GM12878 (cell line): ENCODE measurements around the gene RAB28. TPM values are rescaled to one million over a fixed set of nuclear protein-coding genes. Genes with fewer than 3 reads are reported as not detected.

Experiments
- ATAC-seq: fragments of 200-7000 bp; cut with Tn5 transposase; 3 replicates; pipeline ENCODE4 v1.9.1; 2020; ENCODE audit warnings: mild to moderate bottlenecking, moderate library complexity
- BruUV-seq: library from RNA; stranded (reverse); fragments of 400-500 nt; replicated peaks from 2 replicates; lab custom pipeline; 2021; lab: Mats Ljungman, UMichigan
- CTCF ChIA-PET: fragments of 300-600 bp; sonication (Branson Sonifier 250); formaldehyde crosslinking; extraction: SDS; loops from one replicate; lab custom pipeline; 2021; ENCODE audit warnings: inconsistent platforms; lab: Yijun Ruan, JAX
- POLR2A ChIA-PET: fragments of 350-600 bp; formaldehyde crosslinking; extraction: SDS; loops from one replicate; lab custom pipeline; 2021; ENCODE audit warnings: inconsistent platforms; lab: Charles Lee
- RAD21 ChIA-PET: fragments of 300-600 bp; sonication (Branson Sonifier 250); formaldehyde crosslinking; loops from one replicate; lab custom pipeline; 2023; ENCODE audit warnings: antibody characterized with exemption; ENCODE audit not compliant: unreplicated experiment; lab: Charles Lee
- SMC1A ChIA-PET: fragments of 300-600 bp; sonication (Branson Sonifier 250); formaldehyde crosslinking; loops from one replicate; lab custom pipeline; 2023; ENCODE audit not compliant: unreplicated experiment, uncharacterized antibody; lab: Charles Lee
- DNase-seq: peaks from one replicate; pipeline ENCODE4 v3.0.0-alpha.2; 2011; ENCODE audit warnings: low read depth, low spot score
- FAIRE-seq: peaks from 3 replicates; lab custom pipeline; 2011; peaks lifted over from hg19 to GRCh38; lab: Jason Lieb, UNC
- H2AFZ ChIP-seq: 2 replicates; pipeline ENCODE4 v1.6.0; 2011; ENCODE audit warnings: low read depth, low read length, control low read depth; ENCODE audit not compliant: control insufficient read depth
- H3K27ac ChIP-seq: 2 replicates; pipeline ENCODE4 v1.5.1; 2011; ENCODE audit warnings: control low read depth; ENCODE audit not compliant: control insufficient read depth, insufficient read depth
- H3K27me3 ChIP-seq, 2 experiments: replicated peaks in 1 of 2; 2 replicates each; pipeline versions ENCODE4 v1.6.0 to v1.6.1; 2011; ENCODE audit warnings: low read length in 1 of 2; ENCODE audit not compliant: control insufficient read depth in 2 of 2, insufficient read depth in 2 of 2
- H3K36me3 ChIP-seq, 2 experiments: 2 replicates each; pipeline ENCODE4 v1.5.1; 2011; ENCODE audit warnings: low read length in 1 of 2; ENCODE audit not compliant: control insufficient read depth in 2 of 2, insufficient read depth in 2 of 2
- H3K4me1 ChIP-seq: 2 replicates; pipeline ENCODE4 v1.6.1; 2011; ENCODE audit warnings: mild to moderate bottlenecking, low read length, moderate library complexity, mixed read lengths; ENCODE audit not compliant: control insufficient read depth, insufficient read depth
- H3K4me2 ChIP-seq: 2 replicates; pipeline ENCODE4 v1.6.0; 2011; ENCODE audit warnings: control low read depth; ENCODE audit not compliant: control insufficient read depth, insufficient read depth
- H3K4me3 ChIP-seq: fragments of 200-600 bp; sonication (generic); 2 replicates; pipeline ENCODE4 v1.5.1; 2016
- H3K79me2 ChIP-seq: 2 replicates; pipeline ENCODE4 v1.6.0; 2011; ENCODE audit warnings: low read length; ENCODE audit not compliant: control insufficient read depth, insufficient read depth
- H3K9ac ChIP-seq: 2 replicates; pipeline ENCODE4 v1.8.0; 2011; ENCODE audit warnings: low read length, control low read depth, mixed read lengths; ENCODE audit not compliant: control insufficient read depth, insufficient read depth
- H3K9me3 ChIP-seq: replicated peaks from 3 replicates; pipeline ENCODE4 v1.5.1; 2011; ENCODE audit warnings: mild to moderate bottlenecking, low read length; ENCODE audit not compliant: control insufficient read depth, insufficient read depth
- H4K20me1 ChIP-seq: 2 replicates; pipeline ENCODE4 v1.6.0; 2011; ENCODE audit not compliant: control insufficient read depth, insufficient read depth
- ATF7 ChIP-seq: fragments of 450-650 bp; IDR thresholded peaks from 2 replicates; pipeline ENCODE4 v1.6.1; 2016; ENCODE audit warnings: low read depth, mild to moderate bottlenecking
- CEBPB ChIP-seq, 2 experiments: fragments of 150-350 bp in 1 of 2; IDR thresholded peaks; 2 replicates each; pipeline ENCODE4 v1.6.1; 2012 to 2014; ENCODE audit warnings: low read depth in 2 of 2, low read length in 2 of 2, borderline replicate concordance in 1 of 2, inconsistent platforms in 1 of 2
- HDAC2 ChIP-seq: fragments of 200-600 bp; sonication (generic); IDR thresholded peaks from 2 replicates; pipeline ENCODE4 v1.6.1; 2017
- MEF2B ChIP-seq: fragments of 450-650 bp; IDR thresholded peaks from 2 replicates; pipeline ENCODE4 v1.6.1; 2018; ENCODE audit warnings: mild to moderate bottlenecking, moderate library complexity; ENCODE audit not compliant: partially characterized antibody, poor library complexity, severe bottlenecking
- MTA2 ChIP-seq: fragments of 450-650 bp; IDR thresholded peaks from 2 replicates; pipeline ENCODE4 v1.6.1; 2016; ENCODE audit warnings: low read depth, mild to moderate bottlenecking, moderate library complexity
- NBN ChIP-seq: fragments of 450-650 bp; IDR thresholded peaks from 2 replicates; pipeline ENCODE4 v1.6.1; 2016
- POLR2A ChIP-seq: IDR thresholded peaks from 2 replicates; pipeline ENCODE4 v1.6.1; 2011; ENCODE audit warnings: low read depth, mild to moderate bottlenecking, low read length
- SRF ChIP-seq, 2 experiments: IDR thresholded peaks; 2 replicates each; pipeline ENCODE4 v1.6.1; 2011; ENCODE audit warnings: low read depth in 2 of 2, low read length in 2 of 2, mild to moderate bottlenecking in 1 of 2, moderate library complexity in 1 of 2
- WGBS: methylation state at CpG from one replicate; pipeline ENCODE4 v1.1.6; 2016; ENCODE audit warnings: low lambda C conversion rate; ENCODE audit not compliant: insufficient replicate concordance, insufficient coverage; ENCODE audit errors: missing lambda C conversion rate; 5-methylcytosine and 5-hydroxymethylcytosine counted together
- in situ Hi-C: fragments of 300-500 bp; cut with MboI; formaldehyde crosslinking; loops from 9 replicates; pipeline ENCODE4 v1.14.3; 2018; ENCODE audit warnings: mixed read lengths
- intact Hi-C: fragments of 100-400 bp; cut with micrococcal nuclease; formaldehyde crosslinking; loops from one replicate; pipeline ENCODE4 v1.14.2; 2022; ENCODE audit not compliant: unreplicated experiment
- polyA plus RNA-seq, 11 experiments: library from polyadenylated mRNA; depleted of rRNA in 4 of 11; unstranded in 6 of 11; stranded (reverse) in 5 of 11; fragments of >200 nt; fragmentation: Nextera tagmentation in 4 of 11; fragmentation: Illumina TruSeq in 1 of 11; extraction: Ambion mirVana in 4 of 11; extraction: Trizol in 1 of 11; gene quantifications; 1 replicate in 1 of 11; 2 replicates in 10 of 11; pipeline versions ENCODE4 v1.2.1 to v1.2.3, GENCODE V29; 2011 to 2016; ENCODE audit warnings: inconsistent platforms in 2 of 11, missing spikeins in 2 of 11, low read depth in 1 of 11
- total RNA-seq, 4 experiments: library from RNA; depleted of rRNA in 3 of 4; stranded (reverse); fragments of >200 nt in 3 of 4; fragmentation: Illumina TruSeq in 1 of 4; extraction: Trizol in 1 of 4; gene quantifications; 2 replicates each; pipeline versions ENCODE4 v1.2.1 to v1.2.3, GENCODE V29; 2013 to 2021
- TF ChIP-seq, protein P1 (sequence below), 3 experiments: IDR thresholded peaks in 2 of 3; conservative IDR thresholded peaks in 1 of 3; 2 replicates each; pipeline ENCODE4 v1.5.1; 2011; ENCODE audit warnings: low read depth in 3 of 3, low read length in 3 of 3, mild to moderate bottlenecking in 3 of 3, control low read depth in 2 of 3, moderate library complexity in 2 of 3, inconsistent platforms in 1 of 3, mixed read lengths in 1 of 3; ENCODE audit not compliant: control insufficient read depth in 2 of 3, insufficient read depth in 1 of 3; ENCODE audit errors: extremely low read depth in 1 of 3
- TF ChIP-seq, protein P2 (sequence below): fragments of 450-650 bp; IDR thresholded peaks from 2 replicates; pipeline ENCODE4 v1.6.1; 2017; ENCODE audit warnings: low read depth, mild to moderate bottlenecking, moderate library complexity
- TF ChIP-seq, protein P3 (sequence below): IDR thresholded peaks from 2 replicates; pipeline ENCODE4 v1.6.1; 2012; ENCODE audit warnings: improper control_type of control experiment, low read depth, low read length; ENCODE audit not compliant: insufficient replicate concordance

RAB28 gene
- total and polyA plus RNA-seq, 10 of the 15 experiments (the other 5 are each of a cell fraction or from before 2014, with no cell fraction given) = 5.8 to 29.3 (median 16.9) TPM

DNA sequence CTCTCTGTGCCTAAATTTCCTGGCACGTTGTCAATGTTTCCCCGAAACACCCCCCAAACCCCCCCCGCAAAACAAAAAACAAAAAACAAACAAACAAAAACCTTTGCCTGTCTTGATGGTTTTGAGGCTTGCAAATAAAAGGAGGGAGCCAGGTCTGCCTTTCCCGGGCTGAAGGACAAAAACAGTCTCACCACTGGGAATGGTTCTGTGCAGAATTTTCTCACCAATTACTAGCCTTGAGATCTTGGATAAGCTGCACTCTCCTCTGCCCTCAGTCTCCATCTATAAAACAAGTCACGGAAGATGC lies 44.6 kb upstream of the RAB28 start (continued):
- TF ChIP-seq, protein P1, sequence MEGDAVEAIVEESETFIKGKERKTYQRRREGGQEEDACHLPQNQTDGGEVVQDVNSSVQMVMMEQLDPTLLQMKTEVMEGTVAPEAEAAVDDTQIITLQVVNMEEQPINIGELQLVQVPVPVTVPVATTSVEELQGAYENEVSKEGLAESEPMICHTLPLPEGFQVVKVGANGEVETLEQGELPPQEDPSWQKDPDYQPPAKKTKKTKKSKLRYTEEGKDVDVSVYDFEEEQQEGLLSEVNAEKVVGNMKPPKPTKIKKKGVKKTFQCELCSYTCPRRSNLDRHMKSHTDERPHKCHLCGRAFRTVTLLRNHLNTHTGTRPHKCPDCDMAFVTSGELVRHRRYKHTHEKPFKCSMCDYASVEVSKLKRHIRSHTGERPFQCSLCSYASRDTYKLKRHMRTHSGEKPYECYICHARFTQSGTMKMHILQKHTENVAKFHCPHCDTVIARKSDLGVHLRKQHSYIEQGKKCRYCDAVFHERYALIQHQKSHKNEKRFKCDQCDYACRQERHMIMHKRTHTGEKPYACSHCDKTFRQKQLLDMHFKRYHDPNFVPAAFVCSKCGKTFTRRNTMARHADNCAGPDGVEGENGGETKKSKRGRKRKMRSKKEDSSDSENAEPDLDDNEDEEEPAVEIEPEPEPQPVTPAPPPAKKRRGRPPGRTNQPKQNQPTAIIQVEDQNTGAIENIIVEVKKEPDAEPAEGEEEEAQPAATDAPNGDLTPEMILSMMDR (IDR thresholded peaks at IDR 0.05 in 2 of 3, conservative IDR thresholded peaks at IDR 0.05 in 1 of 3; ENCODE audit: control insufficient read depth in 2 of 3, extremely low read depth in 1 of 3, insufficient read depth in 1 of 3, low read depth in 3 of 3, low read length in 3 of 3) = no peak
- TF ChIP-seq POLR2A = no peak

DNA sequence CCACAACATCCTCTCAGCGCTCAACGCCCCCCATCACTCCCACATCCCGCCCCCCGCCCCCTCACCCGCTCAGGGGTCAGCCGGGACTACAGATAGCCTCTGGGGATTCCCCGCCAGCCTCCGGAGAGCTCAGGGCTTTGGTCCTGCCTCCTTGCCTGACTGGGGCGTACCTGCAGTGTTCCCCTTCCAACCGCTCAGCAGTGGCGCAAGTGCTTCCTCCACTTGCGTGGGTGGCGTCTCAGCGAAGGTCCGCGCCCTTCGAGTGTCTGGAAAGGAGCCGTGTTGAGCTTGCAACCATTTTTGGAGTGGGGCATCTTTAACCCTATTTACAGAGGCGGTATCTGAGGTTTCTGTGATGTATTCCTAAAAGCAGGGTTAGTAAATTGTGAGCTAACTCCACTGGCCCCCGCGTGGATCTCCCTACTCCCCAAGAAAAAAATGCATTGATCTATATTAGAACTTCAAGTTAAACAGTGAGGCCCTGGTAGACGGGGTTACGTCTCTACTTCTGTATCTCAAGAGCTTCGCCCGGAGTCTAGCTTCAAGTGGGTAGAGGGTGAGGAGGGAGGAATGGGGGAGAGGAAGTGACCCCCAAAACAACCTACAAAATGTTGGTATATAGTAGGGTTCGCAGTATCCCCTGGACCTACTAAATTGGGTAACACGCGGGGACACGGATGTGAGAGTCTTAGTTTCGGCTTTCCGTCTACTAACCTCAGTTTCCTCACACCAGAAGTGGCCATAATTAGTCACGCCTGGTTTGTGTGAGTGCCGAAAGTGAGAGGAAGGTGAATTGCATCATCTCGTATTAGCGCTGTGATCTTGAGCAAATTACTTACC lies 44.1 kb upstream of the RAB28 start:
- H3K36me3 ChIP-seq = no peaks in the 10 kb centered on the region
- ChIA-PET RAD21 (interaction anchor here (0.6 to 1.3 kb wide), 4 partner anchors 45 to 104 kb away, joined by 3 read pairs; no protein-coding TSS in a partner anchor), SMC1A (interaction anchor here (0.6 kb wide), 1 partner anchor 647 kb away, joined by 3 read pairs; no protein-coding TSS in a partner anchor), POLR2A (interaction anchor here (1.2 kb wide), 1 partner anchor 47 kb away, joined by 3 read pairs; no protein-coding TSS in a partner anchor), CTCF (interaction anchor here (0.6 to 1.0 kb wide), 3 partner anchors 21 to 129 kb away, joined by 3 to 4 read pairs (median 3); no protein-coding TSS in a partner anchor)
- H3K79me2 ChIP-seq = no peaks in the 10 kb centered on the region
- H3K27me3 ChIP-seq = peaks cover 5 to 7% of the 10 kb centered on the region in 2 experiments
- no peaks in the 10 kb centered on the region for H4K20me1 ChIP-seq
- BruUV-seq = no TSS peak
- peak overlapping the region; percentile 53; the same call in 1 of the 2 replicates for H3K4me3 ChIP-seq
- H3K9ac ChIP-seq = no peak overlapping the region
- FAIRE-seq (peak; percentile 95), ATAC-seq (peak; percentile 87), DNase-seq (peak; percentile 56)
- intact Hi-C loops (loop anchor here (5.0 kb wide), 1 partner anchor 601 kb away; no protein-coding TSS in a partner anchor), in situ Hi-C loops (loop anchor here (25.0 kb wide), 1 partner anchor 1766 kb away; no protein-coding TSS in a partner anchor)
- H3K4me1 ChIP-seq = peaks cover 14% of the 10 kb centered on the region
- H3K9me3 ChIP-seq = peaks cover 10% of the 10 kb centered on the region
- no peak overlapping the region for H2AFZ ChIP-seq
- H3K27ac ChIP-seq = no peak overlapping the region
- under 1% methylated on average over 35 of the region's 35 CpGs for WGBS
- H3K4me2 ChIP-seq = peak overlapping the region; percentile 78
- TF ChIP-seq, protein P2, sequence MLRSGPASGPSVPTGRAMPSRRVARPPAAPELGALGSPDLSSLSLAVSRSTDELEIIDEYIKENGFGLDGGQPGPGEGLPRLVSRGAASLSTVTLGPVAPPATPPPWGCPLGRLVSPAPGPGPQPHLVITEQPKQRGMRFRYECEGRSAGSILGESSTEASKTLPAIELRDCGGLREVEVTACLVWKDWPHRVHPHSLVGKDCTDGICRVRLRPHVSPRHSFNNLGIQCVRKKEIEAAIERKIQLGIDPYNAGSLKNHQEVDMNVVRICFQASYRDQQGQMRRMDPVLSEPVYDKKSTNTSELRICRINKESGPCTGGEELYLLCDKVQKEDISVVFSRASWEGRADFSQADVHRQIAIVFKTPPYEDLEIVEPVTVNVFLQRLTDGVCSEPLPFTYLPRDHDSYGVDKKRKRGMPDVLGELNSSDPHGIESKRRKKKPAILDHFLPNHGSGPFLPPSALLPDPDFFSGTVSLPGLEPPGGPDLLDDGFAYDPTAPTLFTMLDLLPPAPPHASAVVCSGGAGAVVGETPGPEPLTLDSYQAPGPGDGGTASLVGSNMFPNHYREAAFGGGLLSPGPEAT = no peak
- TF ChIP-seq, protein P3, sequence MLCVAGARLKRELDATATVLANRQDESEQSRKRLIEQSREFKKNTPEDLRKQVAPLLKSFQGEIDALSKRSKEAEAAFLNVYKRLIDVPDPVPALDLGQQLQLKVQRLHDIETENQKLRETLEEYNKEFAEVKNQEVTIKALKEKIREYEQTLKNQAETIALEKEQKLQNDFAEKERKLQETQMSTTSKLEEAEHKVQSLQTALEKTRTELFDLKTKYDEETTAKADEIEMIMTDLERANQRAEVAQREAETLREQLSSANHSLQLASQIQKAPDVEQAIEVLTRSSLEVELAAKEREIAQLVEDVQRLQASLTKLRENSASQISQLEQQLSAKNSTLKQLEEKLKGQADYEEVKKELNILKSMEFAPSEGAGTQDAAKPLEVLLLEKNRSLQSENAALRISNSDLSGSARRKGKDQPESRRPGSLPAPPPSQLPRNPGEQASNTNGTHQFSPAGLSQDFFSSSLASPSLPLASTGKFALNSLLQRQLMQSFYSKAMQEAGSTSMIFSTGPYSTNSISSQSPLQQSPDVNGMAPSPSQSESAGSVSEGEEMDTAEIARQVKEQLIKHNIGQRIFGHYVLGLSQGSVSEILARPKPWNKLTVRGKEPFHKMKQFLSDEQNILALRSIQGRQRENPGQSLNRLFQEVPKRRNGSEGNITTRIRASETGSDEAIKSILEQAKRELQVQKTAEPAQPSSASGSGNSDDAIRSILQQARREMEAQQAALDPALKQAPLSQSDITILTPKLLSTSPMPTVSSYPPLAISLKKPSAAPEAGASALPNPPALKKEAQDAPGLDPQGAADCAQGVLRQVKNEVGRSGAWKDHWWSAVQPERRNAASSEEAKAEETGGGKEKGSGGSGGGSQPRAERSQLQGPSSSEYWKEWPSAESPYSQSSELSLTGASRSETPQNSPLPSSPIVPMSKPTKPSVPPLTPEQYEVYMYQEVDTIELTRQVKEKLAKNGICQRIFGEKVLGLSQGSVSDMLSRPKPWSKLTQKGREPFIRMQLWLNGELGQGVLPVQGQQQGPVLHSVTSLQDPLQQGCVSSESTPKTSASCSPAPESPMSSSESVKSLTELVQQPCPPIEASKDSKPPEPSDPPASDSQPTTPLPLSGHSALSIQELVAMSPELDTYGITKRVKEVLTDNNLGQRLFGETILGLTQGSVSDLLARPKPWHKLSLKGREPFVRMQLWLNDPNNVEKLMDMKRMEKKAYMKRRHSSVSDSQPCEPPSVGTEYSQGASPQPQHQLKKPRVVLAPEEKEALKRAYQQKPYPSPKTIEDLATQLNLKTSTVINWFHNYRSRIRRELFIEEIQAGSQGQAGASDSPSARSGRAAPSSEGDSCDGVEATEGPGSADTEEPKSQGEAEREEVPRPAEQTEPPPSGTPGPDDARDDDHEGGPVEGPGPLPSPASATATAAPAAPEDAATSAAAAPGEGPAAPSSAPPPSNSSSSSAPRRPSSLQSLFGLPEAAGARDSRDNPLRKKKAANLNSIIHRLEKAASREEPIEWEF = no peak
- TF ChIP-seq MTA2 (peak; percentile 76), ATF7 (peak; percentile 87), CEBPB (IDR thresholded peaks at IDR 0.05; ENCODE audit: borderline replicate concordance in 1 of 2, low read depth in 2 of 2, low read length in 2 of 2) (peak; percentile 64 to 90; a peak in 2 of 4 replicates), MEF2B (peak; percentile 54), SRF (IDR thresholded peaks at IDR 0.05; ENCODE audit: low read depth in 2 of 2, low read length in 2 of 2) (0 out of 4 replicates have a peak, but pooled peaks of 1 of the 2 experiments have one; percentile 29), HDAC2 (no peak), NBN (peak; percentile 26; the same call in 1 of the 2 replicates)
